WTC11 (cell line): ENCODE results near the gene WDFY4. TPM values are rescaled to one million over a fixed set of nuclear protein-coding genes. Genes with fewer than 3 reads are reported as not detected.

Experiments used
- ATAC-seq: fragments of 200-7000 bp; cut with Tn5 transposase; 2 replicates; pipeline ENCODE4 v1.10.0; 2021; ENCODE audit warnings: mild to moderate bottlenecking, moderate library complexity
- CTCF ChIA-PET: fragments of 300-600 bp; sonication (Branson Sonifier 250); formaldehyde crosslinking; loops from one replicate; lab custom pipeline; 2021; ENCODE audit warnings: antibody characterized with exemption; lab: Charles Lee
- POLR2A ChIA-PET: fragments of 350-600 bp; sonication (Branson Sonifier 250); formaldehyde crosslinking; loops from one replicate; lab custom pipeline; 2021; ENCODE audit warnings: antibody characterized with exemption; lab: Charles Lee
- DNase-seq: peaks from one replicate; pipeline ENCODE4 v3.0.0; 2021; ENCODE audit warnings: low spot score
- H3K27ac Mint-ChIP-seq: 2 replicates; pipeline ENCODE4 v1.8.0; 2021; ENCODE audit warnings: mixed read lengths
- H3K27me3 Mint-ChIP-seq: 2 replicates; pipeline ENCODE4 v1.8.0; 2021; ENCODE audit warnings: low read depth, mild to moderate bottlenecking, moderate library complexity, mixed read lengths
- H3K36me3 Mint-ChIP-seq: 2 replicates; pipeline ENCODE4 v1.8.0; 2021; ENCODE audit warnings: mixed read lengths
- H3K4me1 Mint-ChIP-seq: 2 replicates; pipeline ENCODE4 v1.8.0; 2022; ENCODE audit warnings: mixed read lengths
- H3K4me3 Mint-ChIP-seq: 2 replicates; pipeline ENCODE4 v1.8.0; 2021; ENCODE audit warnings: mild to moderate bottlenecking, moderate library complexity, mixed read lengths
- H3K9me3 Mint-ChIP-seq: 2 replicates; pipeline ENCODE4 v1.8.0; 2021; ENCODE audit warnings: mixed read lengths
- AR ChIP-seq: fragments of 250-450 bp; sonication (Bioruptor Pico); IDR thresholded peaks from 2 replicates; pipeline ENCODE4 v1.9.0; 2021; ENCODE audit warnings: mild to moderate bottlenecking
- ATF1 ChIP-seq: sonication (generic); formaldehyde crosslinking; IDR thresholded peaks from 2 replicates; pipeline ENCODE4 v1.8.1; 2023; ENCODE audit warnings: mild to moderate bottlenecking, moderate library complexity, missing genetic modification reagents
- ATF6 ChIP-seq: sonication (generic); formaldehyde crosslinking; IDR thresholded peaks from 2 replicates; pipeline ENCODE4 v1.8.1; 2023; ENCODE audit warnings: mild to moderate bottlenecking, missing genetic modification reagents
- CREB1 ChIP-seq: sonication (generic); formaldehyde crosslinking; IDR thresholded peaks from 2 replicates; pipeline ENCODE4 v1.8.0; 2023; ENCODE audit warnings: mild to moderate bottlenecking, missing genetic modification reagents
- CREM ChIP-seq: sonication (generic); formaldehyde crosslinking; IDR thresholded peaks from 2 replicates; pipeline ENCODE4 v1.8.1; 2022; ENCODE audit warnings: mild to moderate bottlenecking, missing genetic modification reagents, moderate library complexity
- ELF4 ChIP-seq: sonication (generic); formaldehyde crosslinking; IDR thresholded peaks from 2 replicates; pipeline ENCODE4 v1.8.1; 2022; ENCODE audit warnings: low read depth, mild to moderate bottlenecking, moderate library complexity, missing genetic modification reagents
- ETV6 ChIP-seq: sonication (generic); formaldehyde crosslinking; IDR thresholded peaks from 2 replicates; pipeline ENCODE4 v1.8.1; 2022; ENCODE audit warnings: mild to moderate bottlenecking, missing genetic modification reagents
- FOXK1 ChIP-seq: sonication (generic); formaldehyde crosslinking; IDR thresholded peaks from 2 replicates; pipeline ENCODE4 v1.8.0; 2022; ENCODE audit warnings: mild to moderate bottlenecking, moderate library complexity, missing genetic modification reagents
- IRF1 ChIP-seq: sonication (generic); formaldehyde crosslinking; IDR thresholded peaks from 2 replicates; pipeline ENCODE4 v1.8.0; 2023; ENCODE audit warnings: missing genetic modification reagents
- MXD4 ChIP-seq: fragments of 250-450 bp; sonication (Bioruptor Pico); IDR thresholded peaks from 2 replicates; pipeline ENCODE4 v1.8.0; 2021; ENCODE audit warnings: mild to moderate bottlenecking, moderate library complexity, borderline replicate concordance
- NFATC4 ChIP-seq: fragments of 250-450 bp; sonication (Bioruptor Pico); IDR thresholded peaks from 2 replicates; pipeline ENCODE4 v1.9.0; 2021; ENCODE audit warnings: mild to moderate bottlenecking
- NR1H2 ChIP-seq: sonication (generic); formaldehyde crosslinking; IDR thresholded peaks from 2 replicates; pipeline ENCODE4 v1.9.0; 2021; ENCODE audit warnings: mild to moderate bottlenecking, moderate library complexity, missing genetic modification reagents
- PRDM15 ChIP-seq: sonication (generic); formaldehyde crosslinking; IDR thresholded peaks from 2 replicates; pipeline ENCODE4 v1.8.0; 2022; ENCODE audit warnings: missing genetic modification reagents
- PRRX2 ChIP-seq: fragments of 250-450 bp; sonication (Bioruptor Pico); IDR thresholded peaks from 2 replicates; pipeline ENCODE4 v1.8.0; 2021; ENCODE audit warnings: mild to moderate bottlenecking
- SP1 ChIP-seq: sonication (generic); formaldehyde crosslinking; conservative IDR thresholded peaks from 2 replicates; pipeline ENCODE4 v1.8.1; 2022; ENCODE audit warnings: missing genetic modification reagents
- TEAD4 ChIP-seq: sonication (generic); formaldehyde crosslinking; IDR thresholded peaks from 2 replicates; pipeline ENCODE4 v1.8.0; 2022; ENCODE audit warnings: mild to moderate bottlenecking, missing genetic modification reagents
- TP53 ChIP-seq: sonication (generic); formaldehyde crosslinking; IDR thresholded peaks from 2 replicates; pipeline ENCODE4 v1.8.1; 2023; ENCODE audit warnings: mild to moderate bottlenecking, missing genetic modification reagents
- USF2 ChIP-seq: sonication (generic); formaldehyde crosslinking; IDR thresholded peaks from 2 replicates; pipeline ENCODE4 v1.8.1; 2023; ENCODE audit warnings: mild to moderate bottlenecking, missing genetic modification reagents, moderate library complexity
- ZNF121 ChIP-seq: sonication (generic); formaldehyde crosslinking; IDR thresholded peaks from 2 replicates; pipeline ENCODE4 v1.8.0; 2023; ENCODE audit warnings: missing genetic modification reagents
- ZNF423 ChIP-seq: fragments of 250-450 bp; sonication (Bioruptor Pico); IDR thresholded peaks from 2 replicates; pipeline ENCODE4 v2.1.2; 2022; ENCODE audit warnings: mild to moderate bottlenecking, moderate library complexity
- ZNF671 ChIP-seq: fragments of 250-450 bp; sonication (Bioruptor Pico); IDR thresholded peaks from 2 replicates; pipeline ENCODE4 v1.8.0; 2021; ENCODE audit warnings: mild to moderate bottlenecking
- total RNA-seq: library from RNA; stranded (reverse); gene quantifications from 3 replicates; pipeline ENCODE4 v1.2.3, GENCODE V29; 2021

WDFY4 gene
- total RNA-seq, 1 experiment from 2014 or later, result 0.13 TPM

- no peaks in the 10 kb centered on the region for H3K36me3 Mint-ChIP-seq
- H3K4me3 Mint-ChIP-seq, result no peak overlapping the region
- no peaks in the 10 kb centered on the region for H3K4me1 Mint-ChIP-seq
- TF ChIP-seq ETV6 (CRISPR knock-in tag), result no peak
- TF ChIP-seq PRRX2, result no peak
- TF ChIP-seq ATF6 (CRISPR knock-in tag), result no peak
- TF ChIP-seq TEAD4 (CRISPR knock-in tag), result no peak
- TF ChIP-seq ELF4 (CRISPR knock-in tag), result no peak
- no peak for TF ChIP-seq CREB1 (CRISPR knock-in tag)
- TF ChIP-seq ZNF423, result no peak
- TF ChIP-seq NR1H2 (CRISPR knock-in tag), result no peak
- no peak overlapping the region for H3K27ac Mint-ChIP-seq
- H3K9me3 Mint-ChIP-seq, result no peaks in the 10 kb centered on the region; the same call in 1 of the 2 replicates
- H3K27me3 Mint-ChIP-seq, result peaks cover 2% of the 10 kb centered on the region; the same call in 1 of the 2 replicates
- DNase-seq (no peak), ATAC-seq (no peak)
- POLR2A ChIA-PET, result no interaction called here
- CTCF ChIA-PET, result no interaction called here
These were observed 97.7 kb downstream of the WDFY4 start for GRCh38 chr10:48782386-48782785.

- no peak for DNase-seq
- POLR2A ChIA-PET, result no interaction called here
- CTCF ChIA-PET, result no interaction called here
- Mint-ChIP-seq H3K36me3 (no peaks in the 10 kb centered on the region), H3K27me3 (peaks cover 3% of the 10 kb centered on the region; the same call in 1 of the 2 replicates), H3K4me3 (no peak overlapping the region), H3K4me1 (no peaks in the 10 kb centered on the region)
- TF ChIP-seq USF2 (CRISPR knock-in tag) (no peak), ATF1 (CRISPR knock-in tag) (no peak), TP53 (CRISPR knock-in tag) (no peak), FOXK1 (no peak), ZNF671 (CRISPR knock-in tag) (no peak), NR1H2 (CRISPR knock-in tag) (no peak), AR (CRISPR knock-in tag) (no peak), NFATC4 (no peak), ETV6 (CRISPR knock-in tag) (no peak), IRF1 (no peak), MXD4 (CRISPR knock-in tag) (no peak), ZNF121 (CRISPR knock-in tag) (no peak), SP1 (CRISPR knock-in tag) (no peak)
- TF ChIP-seq, all 79 proteins: peak for 0
- no peak for ATAC-seq
- no peaks in the 10 kb centered on the region; the same call in 1 of the 2 replicates for H3K9me3 Mint-ChIP-seq
- H3K27ac Mint-ChIP-seq, result no peak overlapping the region
These were observed 99.4 kb downstream of the WDFY4 start for GRCh38 chr10:48784031-48784430.

- H3K4me3 Mint-ChIP-seq, result no peak overlapping the region
- no peak overlapping the region for H3K27ac Mint-ChIP-seq
- POLR2A ChIA-PET, result no interaction called here
- no peaks in the 10 kb centered on the region for H3K4me1 Mint-ChIP-seq
- peaks cover 3% of the 10 kb centered on the region; the same call in 1 of the 2 replicates for H3K27me3 Mint-ChIP-seq
- no peak for ATAC-seq
- no peak for TF ChIP-seq CREM (CRISPR knock-in tag)
- no peak for TF ChIP-seq PRDM15
- TF ChIP-seq, all 79 proteins: peak for 0
- Mint-ChIP-seq H3K9me3 (no peaks in the 10 kb centered on the region), H3K36me3 (no peaks in the 10 kb centered on the region)
- CTCF ChIA-PET, result no interaction called here
- DNase-seq, result no peak
These were observed 101.1 kb downstream of the WDFY4 start for GRCh38 chr10:48785796-48786195.
